ENCODE data around the gene RPRD1B. TPM values are rescaled to one million over a fixed set of nuclear protein-coding genes. Genes with fewer than 3 reads are reported as not detected.

The RPRD1B gene
- total RNA-seq, 2 experiments from 2014 or later = 54.8 to 55.7 TPM

- CTCF ChIA-PET = interaction anchor here (0.9 kb wide), 1 partner anchor 34 kb away, joined by 3 read pairs; no protein-coding TSS in a partner anchor
- Histone ChIP-seq H3K27me3 (ENCODE audit: control insufficient read depth in 1 of 2, insufficient read depth in 2 of 2, low read length in 2 of 2) (no peaks in the 10 kb centered on the region), H3K36me3 (ENCODE audit: insufficient read depth, low read length) (peaks cover 12% of the 10 kb centered on the region), H3K27ac (ENCODE audit: low read depth in 1 of 2, low read length in 2 of 2) (no peak overlapping the region), H3K9me3 (ENCODE audit: control insufficient read depth in 1 of 2, insufficient read depth in 1 of 2, low read length in 2 of 2) (peaks cover 0 to 4% of the 10 kb centered on the region in 2 experiments), H3K4me1 (ENCODE audit: insufficient read depth, low read length) (peaks cover 8% of the 10 kb centered on the region), H3K4me3 (ENCODE audit: low read length) (no peak overlapping the region)
- TF ChIP-seq, protein P1, sequence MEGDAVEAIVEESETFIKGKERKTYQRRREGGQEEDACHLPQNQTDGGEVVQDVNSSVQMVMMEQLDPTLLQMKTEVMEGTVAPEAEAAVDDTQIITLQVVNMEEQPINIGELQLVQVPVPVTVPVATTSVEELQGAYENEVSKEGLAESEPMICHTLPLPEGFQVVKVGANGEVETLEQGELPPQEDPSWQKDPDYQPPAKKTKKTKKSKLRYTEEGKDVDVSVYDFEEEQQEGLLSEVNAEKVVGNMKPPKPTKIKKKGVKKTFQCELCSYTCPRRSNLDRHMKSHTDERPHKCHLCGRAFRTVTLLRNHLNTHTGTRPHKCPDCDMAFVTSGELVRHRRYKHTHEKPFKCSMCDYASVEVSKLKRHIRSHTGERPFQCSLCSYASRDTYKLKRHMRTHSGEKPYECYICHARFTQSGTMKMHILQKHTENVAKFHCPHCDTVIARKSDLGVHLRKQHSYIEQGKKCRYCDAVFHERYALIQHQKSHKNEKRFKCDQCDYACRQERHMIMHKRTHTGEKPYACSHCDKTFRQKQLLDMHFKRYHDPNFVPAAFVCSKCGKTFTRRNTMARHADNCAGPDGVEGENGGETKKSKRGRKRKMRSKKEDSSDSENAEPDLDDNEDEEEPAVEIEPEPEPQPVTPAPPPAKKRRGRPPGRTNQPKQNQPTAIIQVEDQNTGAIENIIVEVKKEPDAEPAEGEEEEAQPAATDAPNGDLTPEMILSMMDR (IDR thresholded peaks at IDR 0.05) = no peak
- no peak overlapping the region for H3K4me3 Mint-ChIP-seq
- ATAC-seq (ENCODE audit: poor library complexity) (no peak), DNase-seq (no peak)
- intact Hi-C loops (cut with DNase I, micrococcal nuclease) = no loop called here
- peaks cover 63% of the 10 kb centered on the region for H3K4me1 Mint-ChIP-seq (ENCODE audit: low read depth)
- POLR2A ChIA-PET = no interaction called here
- peaks cover 1% of the 10 kb centered on the region for H3K9me3 Mint-ChIP-seq
- H3K27ac Mint-ChIP-seq = no peak overlapping the region
- peaks cover 68% of the 10 kb centered on the region for H3K36me3 Mint-ChIP-seq (ENCODE audit: low read depth)
- no peaks in the 10 kb centered on the region for H3K27me3 Mint-ChIP-seq
These were observed 10.2 kb upstream of the RPRD1B start for GRCh38 chr20:38023181-38024001.

GRCh38 chr20:38024496-38024895 is 9.1 kb upstream of the RPRD1B start:
- no peak overlapping the region for H3K27ac Mint-ChIP-seq
- ATAC-seq (ENCODE audit: poor library complexity) (no peak), DNase-seq (no peak)
- ChIA-PET POLR2A (interaction anchor here (0.7 kb wide), 1 partner anchor 117 kb away, joined by 3 read pairs; no protein-coding TSS in a partner anchor), CTCF (no interaction called here)
- H3K4me1 ChIP-seq (ENCODE audit: insufficient read depth, low read length) = peaks cover 12% of the 10 kb centered on the region
- no peaks in the 10 kb centered on the region for H3K27me3 ChIP-seq (ENCODE audit: control insufficient read depth in 1 of 2, insufficient read depth in 2 of 2, low read length in 2 of 2)
- no peaks in the 10 kb centered on the region for H3K9me3 Mint-ChIP-seq
- H3K9me3 ChIP-seq (ENCODE audit: control insufficient read depth in 1 of 2, insufficient read depth in 1 of 2, low read length in 2 of 2) = no peaks in the 10 kb centered on the region
- peaks cover 75% of the 10 kb centered on the region for H3K4me1 Mint-ChIP-seq (ENCODE audit: low read depth)
- peaks cover 5% of the 10 kb centered on the region for H3K36me3 ChIP-seq (ENCODE audit: insufficient read depth, low read length)
- no peaks in the 10 kb centered on the region for H3K27me3 Mint-ChIP-seq
- intact Hi-C loops (cut with DNase I, micrococcal nuclease) = no loop called here
- no peak overlapping the region for H3K27ac ChIP-seq (ENCODE audit: low read depth in 1 of 2, low read length in 2 of 2)
- no peak overlapping the region for H3K4me3 ChIP-seq (ENCODE audit: low read length)
- TF ChIP-seq, protein P1 (IDR thresholded peaks at IDR 0.05) = no peak
- H3K4me3 Mint-ChIP-seq = no peak overlapping the region
- H3K36me3 Mint-ChIP-seq (ENCODE audit: low read depth) = peaks cover 64% of the 10 kb centered on the region

GRCh38 chr20:38029453-38029852 is 4.1 kb upstream of the RPRD1B start:
- ChIA-PET POLR2A (no interaction called here), CTCF (interaction anchor here (0.5 kb wide), 1 partner anchor 1044 kb away, joined by 3 read pairs; no protein-coding TSS in a partner anchor)
- H3K36me3 ChIP-seq (ENCODE audit: insufficient read depth, low read length) = peaks cover 5% of the 10 kb centered on the region
- no peak overlapping the region for H3K27ac ChIP-seq (ENCODE audit: low read depth in 1 of 2, low read length in 2 of 2)
- DNase-seq = no peak
- H3K27me3 ChIP-seq (ENCODE audit: control insufficient read depth in 1 of 2, insufficient read depth in 2 of 2, low read length in 2 of 2) = no peaks in the 10 kb centered on the region
- TF ChIP-seq, protein P1 (IDR thresholded peaks at IDR 0.05) = no peak
- Mint-ChIP-seq H3K27me3 (no peaks in the 10 kb centered on the region), H3K36me3 (ENCODE audit: low read depth) (peaks cover 68% of the 10 kb centered on the region), H3K9me3 (no peaks in the 10 kb centered on the region), H3K4me1 (ENCODE audit: low read depth) (peaks cover 82% of the 10 kb centered on the region), H3K27ac (peak overlapping the region; percentile 34), H3K4me3 (peak overlapping the region; percentile 52)
- H3K4me3 ChIP-seq (ENCODE audit: low read length) = no peak overlapping the region
- intact Hi-C loops (cut with DNase I, micrococcal nuclease) = no loop called here
- no peaks in the 10 kb centered on the region for H3K9me3 ChIP-seq (ENCODE audit: control insufficient read depth in 1 of 2, insufficient read depth in 1 of 2, low read length in 2 of 2)
- H3K4me1 ChIP-seq (ENCODE audit: insufficient read depth, low read length) = peaks cover 25% of the 10 kb centered on the region
- ATAC-seq (ENCODE audit: poor library complexity) = no peak

Measured in CD4-positive, alpha-beta T cell (primary cell).